GM12875 (cell line): ENCODE measurements around the gene HLA-G.
"Not testable (repeated sequence)": the region's sequence is repeated elsewhere in the genome, so short reads cannot be mapped to it uniquely, and the experiment has no call there.

Experiments used
- H3K4me3 ChIP-seq: one replicate; pipeline ENCODE4 v1.5.1; 2011; ENCODE audit warnings: low read depth, low read length, control low read depth
- CTCF ChIP-seq: IDR thresholded peaks from 2 replicates; pipeline ENCODE4 v1.5.1; 2011; ENCODE audit warnings: low read depth, mild to moderate bottlenecking, control low read depth, inconsistent platforms, low read length, moderate library complexity, borderline replicate concordance; ENCODE audit not compliant: insufficient read depth

HLA-G gene

DNA sequence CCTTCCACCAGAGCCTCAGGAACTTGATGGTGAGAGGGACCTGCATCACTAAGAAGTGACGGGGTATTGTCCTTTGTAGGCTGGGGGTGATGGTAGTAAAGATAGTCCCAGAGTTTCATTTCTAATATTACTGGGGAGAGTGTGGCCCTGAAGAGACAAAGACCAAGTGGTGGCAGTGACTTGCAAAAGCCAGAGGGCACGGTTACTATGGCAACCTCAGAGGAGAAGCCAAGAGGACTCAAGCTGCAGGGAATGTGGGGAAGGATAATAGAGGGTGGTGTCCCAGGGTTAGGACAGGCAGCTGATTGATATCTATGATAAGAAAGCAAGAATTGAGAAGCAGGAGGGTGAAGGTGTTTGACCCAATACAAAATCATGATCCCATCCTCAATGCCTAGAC, 42.5 kb downstream of the HLA-G start:
- H3K4me3 ChIP-seq = no peak overlapping the region
- TF ChIP-seq CTCF = no peak

DNA sequence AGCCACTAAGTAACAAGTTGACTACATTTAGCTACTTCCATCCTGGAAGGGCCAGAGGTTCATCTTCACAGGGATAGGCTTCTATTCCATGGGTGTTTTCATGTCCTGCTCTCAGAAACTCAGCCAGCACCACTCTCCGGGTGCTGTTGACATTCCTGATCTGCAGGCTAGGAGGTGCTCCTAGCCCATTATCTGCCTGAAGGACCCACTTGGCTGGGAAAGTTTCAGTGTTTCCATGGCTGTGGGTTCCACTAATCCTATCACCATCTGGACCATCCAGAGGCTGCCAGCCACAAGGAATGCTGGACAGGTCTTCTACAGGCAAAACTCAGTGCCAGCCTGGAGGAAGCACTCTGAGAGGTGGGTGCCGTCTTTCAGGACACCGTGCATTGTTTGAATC, 45.2 kb downstream of the HLA-G start:
- no peak overlapping the region for H3K4me3 ChIP-seq
- no peak for TF ChIP-seq CTCF

DNA sequence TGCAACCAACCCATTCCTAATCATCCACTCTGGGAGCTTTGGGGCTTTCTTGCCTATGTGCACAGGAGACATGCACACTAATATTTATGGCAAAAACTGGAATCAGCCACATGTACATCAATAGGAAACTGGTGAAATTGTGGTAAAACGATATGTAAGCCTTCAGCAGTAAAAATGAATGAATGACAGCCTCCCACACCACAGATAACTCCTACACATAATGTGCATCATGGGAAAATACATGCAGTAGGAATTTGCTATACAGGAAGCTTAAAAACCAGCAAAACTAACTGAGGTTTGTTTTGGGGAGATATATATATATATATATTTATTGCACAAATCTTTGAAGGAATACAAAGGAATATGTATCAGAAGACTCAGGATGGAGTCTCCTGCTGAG, 47.6 kb downstream of the HLA-G start:
- no peak overlapping the region for H3K4me3 ChIP-seq
- TF ChIP-seq CTCF = no peak

DNA sequence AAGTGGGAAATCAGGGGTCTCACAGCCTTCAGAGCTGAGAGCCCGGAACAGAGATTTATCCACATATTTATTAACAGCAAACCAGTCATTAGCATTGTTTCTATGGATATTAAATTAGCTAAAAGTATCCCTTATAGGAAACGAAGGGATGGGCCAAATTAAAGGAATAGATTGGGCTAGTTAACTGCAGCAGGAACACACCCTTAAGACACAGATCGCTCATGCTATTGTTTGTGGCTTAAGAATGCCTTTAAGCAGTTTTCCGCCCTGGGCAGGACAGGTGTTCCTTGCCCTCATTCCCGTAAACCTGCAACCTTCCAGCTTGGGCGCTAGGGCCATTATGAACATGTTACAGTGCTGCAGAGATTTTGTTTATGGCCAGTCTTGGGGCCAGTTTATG, 48.1 kb downstream of the HLA-G start:
- H3K4me3 ChIP-seq = not testable (repeated sequence)
